HG02798 (cell line): ENCODE data around the gene PLAAT1.

Experiments used
- ATAC-seq: cut with Tn5 transposase; IDR thresholded peaks from one replicate; pipeline ENCODE4 v1.9.1; 2021; ENCODE audit warnings: mild to moderate bottlenecking; ENCODE audit not compliant: unreplicated experiment, poor library complexity

PLAAT1 gene

DNA sequence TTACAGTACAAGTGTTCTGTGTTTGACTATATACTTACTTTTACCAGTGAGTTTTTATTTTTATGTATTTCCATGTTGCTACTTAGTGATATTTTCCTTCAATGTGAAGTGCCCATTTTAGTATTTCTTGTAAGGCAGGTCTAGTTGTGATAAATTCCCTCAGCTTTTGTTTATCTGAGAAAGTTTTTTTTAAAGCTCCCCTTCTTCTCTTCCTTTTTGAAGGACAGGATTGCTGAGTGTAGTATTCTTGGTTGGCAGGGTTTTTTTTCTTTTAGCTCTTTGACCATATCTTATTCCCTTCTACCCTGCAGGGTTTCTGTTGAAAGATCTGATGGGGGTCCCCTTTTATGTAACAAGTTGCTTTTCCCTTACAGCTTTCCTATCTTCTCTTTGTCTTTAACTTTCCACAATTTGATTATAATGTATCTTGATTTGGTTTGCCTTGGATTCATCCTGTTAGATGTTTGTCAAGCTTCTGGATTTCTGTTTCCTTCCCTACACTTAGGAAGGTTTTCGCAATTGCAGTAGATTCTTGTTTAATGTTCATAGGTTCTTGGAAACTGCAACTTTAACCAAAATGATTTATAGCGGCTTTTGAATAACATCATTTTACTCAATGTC lies 7.9 kb downstream of the PLAAT1 start:
- ATAC-seq, result no peak

DNA sequence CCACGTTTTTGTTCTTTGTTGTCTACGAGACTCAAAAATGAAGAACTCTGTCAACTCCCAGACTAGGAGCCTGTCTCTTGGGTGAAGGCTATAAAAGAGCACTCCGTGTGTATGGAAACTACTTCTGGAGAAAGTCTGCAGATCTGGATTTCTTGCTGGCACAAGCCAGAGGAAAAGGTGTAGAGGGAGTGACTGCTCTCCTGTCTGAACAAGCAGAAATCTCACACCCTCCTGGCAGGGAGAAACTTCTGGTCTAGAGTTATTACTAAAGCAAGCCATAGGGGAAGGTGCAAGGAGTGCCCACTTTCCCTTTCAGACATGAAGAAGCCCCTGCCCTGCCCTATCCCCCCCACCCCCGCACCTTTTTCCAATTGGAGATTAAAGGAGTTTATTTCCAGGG lies 9.5 kb downstream of the PLAAT1 start:
- no peak for ATAC-seq

DNA sequence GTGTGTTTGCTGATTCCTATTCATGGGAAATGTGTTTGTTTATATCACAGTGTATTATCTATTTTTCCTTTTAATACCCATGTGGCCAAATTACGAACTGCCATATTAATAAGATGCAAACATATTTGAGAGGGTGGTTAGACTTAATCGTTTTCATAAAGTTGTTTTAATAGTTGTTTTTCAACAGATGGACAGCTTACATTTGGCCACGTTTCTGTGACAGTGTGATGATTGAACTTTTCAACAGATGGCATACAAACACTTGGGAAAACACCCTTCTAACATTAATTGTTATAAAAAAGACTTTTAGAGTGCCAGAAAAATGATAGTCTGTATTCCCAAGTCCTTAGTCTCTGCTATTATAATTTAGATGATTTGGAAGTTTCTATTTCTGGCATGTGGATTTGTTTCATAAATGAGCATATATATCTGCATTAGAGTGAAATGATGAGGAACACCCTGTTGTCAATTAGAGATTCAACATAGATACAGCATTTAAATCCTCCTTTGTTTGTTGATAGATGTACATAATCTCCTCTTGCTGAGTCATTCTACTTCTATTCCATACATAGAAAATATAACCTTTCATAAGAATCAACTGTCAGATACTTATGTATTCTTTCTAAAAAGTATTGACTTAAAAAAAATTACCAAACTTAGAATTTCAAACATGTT lies 13.1 kb downstream of the PLAAT1 start:
- no peak for ATAC-seq

DNA sequence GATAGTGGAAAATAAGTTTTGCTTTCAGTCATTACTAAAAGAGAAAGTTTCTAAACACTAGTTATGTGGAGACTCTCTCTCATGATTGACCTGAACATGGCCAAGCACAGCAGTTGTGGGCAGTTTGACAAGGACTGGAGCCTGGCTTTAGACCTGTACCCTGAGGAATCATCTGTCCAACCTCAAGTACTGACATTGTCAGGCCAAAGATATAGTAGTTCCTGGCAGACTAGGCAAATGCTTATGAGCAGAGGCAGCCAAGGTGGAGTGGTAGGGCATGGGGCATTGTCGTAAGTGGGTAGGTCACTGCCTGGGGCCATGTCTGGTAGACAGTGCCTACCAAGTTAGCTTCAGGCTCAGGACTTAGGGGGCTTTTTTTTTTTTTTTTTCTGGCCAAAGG lies 20.9 kb downstream of the PLAAT1 start:
- ATAC-seq, result no peak

DNA sequence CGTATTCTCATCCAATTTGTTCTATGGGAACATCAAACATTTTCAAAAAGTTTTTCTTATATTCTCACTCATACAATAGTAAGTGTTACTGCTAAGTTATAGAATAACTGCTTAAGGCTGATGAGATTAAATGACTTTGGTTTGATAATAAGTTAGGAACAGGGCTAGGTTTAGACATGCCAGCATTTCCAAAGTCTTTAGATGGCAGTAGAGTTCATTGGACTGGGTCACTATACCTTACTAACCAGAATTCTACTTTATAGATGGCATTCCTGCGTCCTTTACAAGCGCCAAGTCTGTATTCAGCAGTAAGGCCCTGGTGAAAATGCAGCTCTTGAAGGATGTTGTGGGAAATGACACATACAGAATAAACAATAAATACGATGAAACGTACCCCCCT lies 21.7 kb downstream of the PLAAT1 start:
- ATAC-seq, result no peak

DNA sequence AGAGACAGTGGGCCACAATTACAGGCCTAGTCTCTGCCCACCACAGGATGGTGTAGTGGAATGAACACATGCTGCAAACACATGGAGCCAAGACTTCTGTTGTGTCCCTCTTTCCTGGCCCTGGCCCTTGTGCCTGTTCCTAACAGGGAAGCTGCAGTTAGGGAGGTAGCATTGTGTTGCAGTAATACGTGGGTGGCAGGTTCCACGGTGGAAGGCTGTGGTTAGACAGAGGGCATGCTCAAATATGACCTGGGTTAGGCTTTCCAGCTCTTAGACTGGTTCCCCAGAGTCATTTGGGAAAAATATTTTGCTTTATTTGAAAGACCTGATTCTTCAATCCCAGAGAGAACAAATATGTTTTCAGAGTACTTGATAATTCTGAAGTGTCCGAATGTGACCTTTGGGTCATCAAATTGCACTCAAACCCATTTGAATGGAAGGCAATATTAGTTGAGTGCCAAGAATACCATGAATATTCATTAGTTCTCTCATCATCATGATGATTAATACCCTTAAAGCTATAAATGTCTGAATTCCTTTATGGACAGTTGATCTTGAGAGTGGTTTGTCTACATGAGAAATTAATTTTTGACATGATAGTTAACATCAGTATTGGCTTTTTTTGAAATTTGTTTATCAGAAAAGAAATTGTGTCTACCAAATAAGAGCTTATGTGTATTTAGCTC lies 28.5 kb downstream of the PLAAT1 start:
- ATAC-seq, result no peak

DNA sequence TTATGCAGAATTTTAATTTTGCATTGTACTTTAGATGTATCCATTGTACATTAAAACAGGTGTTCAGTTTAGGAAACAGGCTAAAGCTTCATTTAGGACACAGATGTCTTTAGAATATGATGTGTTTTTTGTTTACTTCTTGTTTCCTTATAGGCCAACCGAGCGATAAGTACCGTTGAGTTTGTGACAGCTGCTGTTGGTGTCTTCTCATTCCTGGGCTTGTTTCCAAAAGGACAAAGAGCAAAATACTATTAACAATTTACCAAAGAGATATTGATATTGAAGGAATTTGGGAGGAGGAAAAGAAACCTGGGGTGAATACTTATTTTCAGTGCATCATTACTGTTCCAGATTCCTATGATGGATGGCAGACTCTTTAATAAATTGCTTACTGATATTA lies 29.4 kb downstream of the PLAAT1 start:
- no peak for ATAC-seq

DNA sequence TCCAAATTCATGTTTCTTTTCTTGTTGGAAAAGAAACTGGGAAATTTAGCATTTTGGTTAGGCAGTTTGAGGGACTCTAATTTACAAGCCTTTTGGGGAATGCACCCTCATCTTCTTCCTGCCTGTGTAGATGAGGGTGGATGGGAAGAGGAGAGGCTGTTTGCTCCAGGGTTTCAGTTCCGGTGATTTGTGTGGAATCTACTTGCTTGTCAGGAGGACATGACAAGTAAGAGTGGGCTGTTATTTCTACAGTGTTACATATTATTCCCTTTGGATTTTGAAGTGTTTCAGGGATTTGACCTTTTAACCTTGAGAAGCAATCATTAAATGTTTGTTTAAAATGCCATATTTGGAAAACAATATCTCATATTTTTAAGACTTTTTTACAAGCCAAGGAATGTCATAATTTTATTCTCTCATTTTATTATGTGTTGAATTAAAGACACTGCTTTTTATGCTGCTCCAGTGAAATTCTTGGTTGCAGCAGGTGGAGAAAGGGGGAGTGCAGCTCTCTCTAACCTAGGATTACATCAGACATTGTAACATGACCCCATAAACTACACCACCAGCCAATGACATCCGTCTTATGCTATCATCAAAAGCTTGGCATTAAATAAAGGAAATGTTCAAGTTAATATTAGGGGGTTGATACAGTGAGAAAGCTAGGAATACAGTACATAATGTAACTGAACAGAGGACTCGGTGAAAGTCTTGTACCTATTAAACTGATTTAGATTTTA lies 30.2 kb downstream of the PLAAT1 start:
- no peak for ATAC-seq

DNA sequence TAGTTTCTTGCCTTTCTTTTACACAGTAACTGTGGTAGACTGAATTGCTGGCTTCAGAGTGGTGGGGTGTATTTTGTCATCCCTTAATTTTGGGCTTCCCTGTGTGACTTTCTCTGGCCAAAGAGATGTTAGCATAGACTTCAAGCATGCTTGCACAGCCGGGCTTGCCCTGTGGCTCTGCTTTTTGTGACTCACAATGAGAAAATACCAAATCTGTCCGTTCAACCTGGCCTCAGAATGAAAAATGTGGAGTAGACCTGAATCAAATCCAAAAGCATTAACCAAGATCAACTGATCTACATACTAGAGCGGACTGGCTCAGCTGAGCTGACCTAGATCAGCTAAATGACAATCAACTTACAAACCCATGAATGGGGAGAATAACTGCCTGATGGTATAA lies 51.4 kb downstream of the PLAAT1 start:
- ATAC-seq, result no peak

DNA sequence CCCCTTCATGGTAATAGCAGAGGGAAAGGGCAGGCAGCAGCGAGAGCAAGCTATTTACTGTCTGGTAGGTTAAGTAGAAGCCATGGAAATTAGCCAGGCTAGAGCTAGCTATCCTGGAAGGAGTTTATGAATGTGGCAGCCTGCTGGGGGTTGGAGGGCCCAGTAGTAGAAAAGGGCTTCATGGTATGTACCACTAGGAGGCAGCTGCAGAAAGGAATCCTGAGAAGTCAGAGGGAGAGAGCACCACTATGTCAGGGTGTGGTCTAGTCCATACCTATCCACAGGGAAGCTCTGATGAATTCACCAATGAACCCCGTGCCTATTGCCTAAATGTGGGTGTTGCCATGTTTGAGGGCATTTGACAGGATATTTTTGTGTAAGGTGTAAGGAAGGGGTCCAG lies 55.0 kb downstream of the PLAAT1 start:
- no peak for ATAC-seq

DNA sequence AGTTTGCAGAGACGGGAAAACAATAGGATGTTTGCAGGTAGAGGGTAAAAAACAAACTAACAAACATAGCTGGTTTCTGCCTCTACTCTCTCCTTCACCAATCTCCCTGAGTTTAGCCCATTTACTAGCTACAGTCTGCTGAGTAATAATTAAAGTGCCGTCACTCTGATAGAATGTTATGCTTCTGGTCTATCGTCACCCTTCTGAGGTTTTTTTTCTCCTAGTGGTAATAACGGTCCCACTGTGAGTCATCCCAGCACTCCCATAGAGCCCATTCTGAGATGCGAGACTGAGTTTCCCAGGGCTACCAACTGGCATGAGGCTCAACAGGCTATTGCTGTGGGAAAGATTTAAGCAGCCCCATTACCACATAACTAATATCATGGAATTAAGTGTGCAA lies 56.4 kb downstream of the PLAAT1 start:
- no peak for ATAC-seq

DNA sequence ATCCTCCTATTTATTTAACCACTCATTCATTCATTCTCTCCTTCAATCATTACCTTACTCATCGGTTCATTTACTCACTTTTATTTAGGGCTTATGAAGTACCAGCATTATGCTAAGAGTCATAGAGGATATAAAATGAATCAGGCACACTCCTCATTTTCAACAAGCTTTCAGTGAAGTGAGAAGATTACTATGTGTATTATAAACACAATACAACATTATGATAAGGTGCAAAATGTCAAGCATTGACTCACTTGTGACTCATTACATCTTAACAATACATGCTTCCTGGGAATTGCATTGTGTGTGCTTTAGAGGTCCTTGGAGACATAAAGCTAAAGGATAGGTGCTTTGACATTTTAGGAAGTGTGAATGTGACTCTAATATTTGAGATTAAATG lies 60.4 kb downstream of the PLAAT1 start:
- no peak for ATAC-seq

DNA sequence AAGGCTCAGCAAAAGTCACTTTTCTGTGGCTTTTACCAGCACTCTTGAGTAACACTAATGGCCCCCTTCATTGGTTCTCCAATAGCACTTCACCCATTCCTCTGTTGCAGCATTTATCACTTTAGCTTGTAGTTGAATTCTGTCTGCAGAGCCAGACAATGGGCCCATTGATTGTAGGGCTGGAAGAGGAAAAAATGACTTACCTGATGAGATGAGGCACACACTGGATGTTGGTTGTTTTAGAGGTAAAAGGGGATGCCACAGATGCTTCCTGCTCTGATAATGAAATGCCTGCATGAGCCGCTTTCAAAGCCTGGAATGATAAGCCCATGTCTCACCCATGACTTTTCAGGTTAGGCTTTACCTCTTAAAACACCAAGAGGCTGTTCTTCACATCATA lies 64.3 kb downstream of the PLAAT1 start:
- ATAC-seq, result no peak

DNA sequence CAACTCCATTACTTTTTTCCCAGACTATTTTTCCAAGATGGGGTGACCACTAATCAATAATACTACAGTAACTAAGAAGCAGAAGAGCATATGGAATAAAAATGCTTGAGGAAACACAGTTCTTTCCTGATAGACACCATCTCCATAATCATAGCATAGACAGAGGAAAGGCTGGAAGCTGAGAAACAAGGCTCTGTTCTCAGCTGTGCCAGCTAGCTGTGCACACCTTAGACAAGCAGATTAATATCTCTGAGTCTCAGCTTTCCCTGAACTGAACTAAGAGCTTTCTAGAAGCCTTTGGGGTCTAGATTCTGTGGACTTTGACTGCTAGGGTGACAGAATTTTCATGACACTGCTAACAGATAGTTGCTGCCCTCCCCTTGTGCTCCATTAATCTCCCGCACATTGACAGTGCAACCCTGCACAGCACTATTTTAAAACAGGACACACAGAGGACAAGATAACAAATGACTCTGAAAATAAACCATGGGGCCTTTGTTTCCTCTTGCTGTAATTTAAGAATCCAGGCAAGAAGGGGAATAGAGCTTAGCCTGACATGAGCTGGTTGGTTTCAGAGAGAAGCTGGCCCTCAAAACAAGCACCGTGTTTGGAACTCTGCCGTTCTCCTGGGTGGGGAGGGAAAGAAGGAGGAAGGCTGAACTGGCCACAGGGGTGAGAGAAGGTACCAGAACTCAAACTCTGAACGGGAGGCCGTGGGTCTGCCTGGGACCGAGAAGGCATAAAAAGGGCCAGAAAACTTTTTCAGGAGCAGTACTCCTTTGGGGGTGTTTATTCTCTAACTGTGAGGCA lies 70.1 kb downstream of the PLAAT1 start:
- no peak for ATAC-seq

DNA sequence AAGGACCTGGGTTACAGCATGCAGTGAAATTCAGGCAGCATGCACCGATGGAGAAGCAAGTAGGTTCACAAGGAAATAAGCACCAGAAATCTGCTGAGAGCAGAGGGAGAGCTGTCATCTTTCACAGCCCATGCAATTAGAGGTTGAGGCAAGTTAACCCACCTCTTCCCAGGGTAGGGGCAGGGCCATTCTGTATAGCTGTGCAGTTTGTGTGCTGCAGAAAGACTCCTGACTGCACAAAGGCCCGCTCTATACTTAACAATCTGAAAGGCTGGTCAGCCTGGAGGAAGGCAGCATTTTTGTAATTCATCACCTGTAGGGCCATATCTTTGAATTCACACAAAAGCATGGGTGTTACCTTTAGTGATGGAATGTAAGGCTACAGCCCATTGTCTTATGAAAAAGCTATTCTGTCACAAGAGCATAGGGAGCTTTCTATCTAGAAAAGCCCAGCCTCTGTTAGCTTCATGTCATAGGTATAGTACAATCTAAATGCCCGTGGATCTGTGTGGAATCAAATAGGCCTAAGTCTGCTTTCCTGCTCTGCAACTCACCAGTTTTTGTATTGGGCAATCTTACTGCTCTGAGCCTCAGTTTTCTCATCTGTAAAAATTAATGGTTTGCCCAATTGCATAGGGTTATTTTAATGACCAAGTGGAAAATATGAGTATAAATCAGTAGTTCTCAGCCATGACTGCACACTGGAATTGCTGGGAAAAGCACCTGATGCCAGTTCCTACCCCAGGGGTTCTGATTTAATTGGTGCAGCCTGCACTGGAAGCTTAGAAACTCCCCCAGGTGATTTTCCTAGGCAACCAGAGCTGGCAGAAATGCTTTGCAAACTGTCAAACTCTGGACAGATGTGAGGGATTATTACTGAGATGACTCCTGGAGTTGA lies 72.3 kb downstream of the PLAAT1 start:
- no peak for ATAC-seq

DNA sequence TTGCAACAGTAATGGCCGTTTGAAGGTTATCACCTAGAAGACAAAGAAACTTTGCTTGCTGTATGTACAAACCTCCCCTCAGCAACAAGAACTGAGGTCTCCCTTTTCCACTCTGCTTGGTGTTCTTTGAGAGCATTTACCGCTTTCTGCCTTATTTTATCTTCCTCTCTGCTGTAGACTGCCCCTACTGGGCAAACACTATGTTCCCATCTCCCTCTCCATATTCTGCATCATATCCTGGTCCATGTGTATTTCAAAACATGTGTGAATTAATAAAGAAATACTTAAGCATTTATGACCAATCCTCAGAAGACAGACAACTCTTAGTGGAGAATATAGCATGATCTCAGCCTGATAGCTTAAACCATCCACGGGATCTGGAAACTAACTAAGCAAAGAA lies 73.1 kb downstream of the PLAAT1 start:
- ATAC-seq, result no peak

DNA sequence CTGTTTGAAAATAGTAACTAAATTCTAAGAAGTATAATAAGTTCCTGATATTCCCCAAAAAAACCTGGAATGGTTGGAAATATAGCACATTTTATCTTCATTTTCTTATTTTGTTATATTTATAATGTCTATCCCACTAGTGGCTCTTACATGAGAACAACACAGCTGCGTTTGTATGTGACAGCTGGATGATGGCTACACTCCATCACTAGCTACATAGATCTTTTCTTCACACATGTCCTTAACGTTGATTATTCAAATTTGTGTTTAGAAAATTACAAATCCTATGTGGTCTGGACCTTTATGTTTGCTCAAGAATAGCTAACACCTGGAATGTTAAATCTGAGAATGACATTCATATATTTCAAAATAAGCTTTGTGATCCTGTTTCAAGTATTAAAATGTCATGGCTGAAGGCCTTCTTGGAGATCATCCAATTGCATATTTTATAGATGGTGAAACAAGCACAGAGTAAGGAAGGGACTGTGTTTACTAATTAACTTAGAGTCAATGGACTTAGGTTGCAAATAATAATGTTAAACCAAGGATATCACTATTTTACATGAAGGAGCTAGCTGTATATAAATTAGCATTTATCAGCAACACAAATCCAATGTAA lies 76.8 kb downstream of the PLAAT1 start:
- ATAC-seq, result no peak
